ENCODE data around the gene ZNF268.

GRCh38 chr12:133192847-133193246, 11.6 kb downstream of the ZNF268 start:
- TF ChIP-seq REST (IDR thresholded peaks at IDR 0.05; ENCODE audit: low read depth): no peak
- TF ChIP-seq RAD21 (IDR thresholded peaks at IDR 0.05; ENCODE audit: low read depth): no peak
- no peak for TF ChIP-seq EGR1 (IDR thresholded peaks at IDR 0.05; ENCODE audit: low read depth)
- no peak for TF ChIP-seq ZNF274 (IDR thresholded peaks at IDR 0.05; ENCODE audit: low read depth, low read length)
- TF ChIP-seq CTCF (IDR thresholded peaks at IDR 0.05 in 2 of 3, conservative IDR thresholded peaks at IDR 0.05 in 1 of 3; ENCODE audit: borderline replicate concordance in 1 of 3, insufficient read depth in 1 of 3, low read depth in 2 of 3, low read length in 2 of 3): no peak
- no peak for TF ChIP-seq JUND (IDR thresholded peaks at IDR 0.05)
- TF ChIP-seq POLR2AphosphoS5 (IDR thresholded peaks at IDR 0.05; ENCODE audit: low read depth, low read length): no peak
- TF ChIP-seq TCF7L2 (IDR thresholded peaks at IDR 0.05; ENCODE audit: borderline replicate concordance, extremely low read depth, insufficient read depth, insufficient read length): no peak
- TF ChIP-seq FOSL1 (IDR thresholded peaks at IDR 0.05; ENCODE audit: low read depth): no peak
- no peak for TF ChIP-seq MAX (IDR thresholded peaks at IDR 0.05)
- TF ChIP-seq ATF3 (IDR thresholded peaks at IDR 0.05): no peak
- no peak for TF ChIP-seq POLR2A (IDR thresholded peaks at IDR 0.05; ENCODE audit: borderline replicate concordance, extremely low read depth, insufficient read depth, insufficient read length)

All from HCT116 (cell line).